Suprapubic skin (tissue), 4 donors: Measurements from ENCODE around the gene SYCE3. TPM values are rescaled to one million over a fixed set of nuclear protein-coding genes. Genes with fewer than 3 reads are reported as not detected.

Source experiments
- DNase-seq, 2 donors: peaks; one replicate each; pipeline ENCODE4 v3.0.0-alpha.2; 2019; ENCODE audit warnings: low spot score in 2 of 2
- H3K27ac ChIP-seq: fragments of 200-600 bp; sonication (generic); one replicate; pipeline ENCODE4 v1.5.1; 2019
- H3K27me3 ChIP-seq: fragments of 200-600 bp; sonication (generic); one replicate; pipeline ENCODE4 v1.5.1; 2019
- H3K36me3 ChIP-seq: fragments of 200-600 bp; sonication (generic); one replicate; pipeline ENCODE4 v1.5.1; 2019
- H3K4me1 ChIP-seq: fragments of 200-600 bp; sonication (generic); one replicate; pipeline ENCODE4 v1.5.1; 2019
- H3K4me3 ChIP-seq: fragments of 200-600 bp; sonication (generic); one replicate; pipeline ENCODE4 v1.5.1; 2019; ENCODE audit warnings: mild to moderate bottlenecking
- H3K9me3 ChIP-seq: fragments of 200-600 bp; sonication (generic); one replicate; pipeline ENCODE4 v1.5.1; 2019
- CTCF ChIP-seq, 2 donors: fragments of 200-600 bp in 1 of 2; fragments of 450-650 bp in 1 of 2; sonication (generic) in 1 of 2; IDR thresholded peaks; one replicate each; pipeline ENCODE4 v1.5.1; 2016 to 2019; ENCODE audit warnings: antibody characterized with exemption in 2 of 2, mild to moderate bottlenecking in 1 of 2, moderate library complexity in 1 of 2
- EP300 ChIP-seq: sonication (generic); formaldehyde crosslinking; IDR thresholded peaks from one replicate; pipeline ENCODE4 v1.6.1; 2017; ENCODE audit warnings: antibody characterized with exemption
- POLR2A ChIP-seq, 2 donors: fragments of 450-650 bp; IDR thresholded peaks; one replicate each; pipeline ENCODE4 v1.6.1; 2017; ENCODE audit warnings: antibody characterized with exemption in 2 of 2, mild to moderate bottlenecking in 2 of 2, moderate library complexity in 2 of 2
- POLR2AphosphoS5 ChIP-seq, 3 donors: sonication (generic); formaldehyde crosslinking; IDR thresholded peaks; one replicate each; pipeline ENCODE4 v1.6.1; 2017; ENCODE audit warnings: antibody characterized with exemption in 3 of 3
- WGBS: methylation state at CpG from one replicate; pipeline ENCODE4 v1.1.5; 2018; 5-methylcytosine and 5-hydroxymethylcytosine counted together
- total RNA-seq, 4 donors: library from RNA; depleted of rRNA; stranded (reverse); fragments of >200 nt; gene quantifications; one replicate each; pipeline ENCODE4 v1.1.0, GENCODE V29; 2016

SYCE3 gene
- total RNA-seq, 4 donors from 2014 or later, result not detected

DNA sequence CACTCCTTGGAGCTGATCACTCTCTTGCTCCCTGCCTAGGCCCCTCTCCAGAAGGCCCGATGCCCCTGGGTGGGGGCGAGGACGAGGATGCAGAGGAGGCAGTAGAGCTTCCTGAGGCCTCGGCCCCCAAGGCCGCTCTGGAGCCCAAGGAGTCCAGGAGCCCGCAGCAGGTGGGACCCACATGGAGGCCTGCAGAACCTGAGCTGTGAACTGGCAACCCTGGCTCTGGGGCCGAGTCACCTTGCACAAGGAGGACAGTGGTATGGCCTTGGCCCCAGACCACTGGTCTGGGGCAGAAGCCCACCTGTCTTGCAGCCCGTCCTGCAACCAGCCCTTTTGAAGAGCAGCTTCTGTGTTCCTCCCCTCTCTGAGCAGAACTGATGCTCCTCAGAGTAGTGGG is 43.6 kb downstream of the SYCE3 start:
- Histone ChIP-seq H3K27ac (no peak overlapping the region), H3K4me1 (peaks cover 18% of the 10 kb centered on the region), H3K9me3 (no peaks in the 10 kb centered on the region), H3K4me3 (no peak overlapping the region), H3K36me3 (peaks cover 83% of the 10 kb centered on the region), H3K27me3 (no peaks in the 10 kb centered on the region)
- no peak for DNase-seq
- no peak for TF ChIP-seq POLR2AphosphoS5 (IDR thresholded peaks at IDR 0.05)
- 100% methylated on average over 4 of the region's 8 CpGs for WGBS

DNA sequence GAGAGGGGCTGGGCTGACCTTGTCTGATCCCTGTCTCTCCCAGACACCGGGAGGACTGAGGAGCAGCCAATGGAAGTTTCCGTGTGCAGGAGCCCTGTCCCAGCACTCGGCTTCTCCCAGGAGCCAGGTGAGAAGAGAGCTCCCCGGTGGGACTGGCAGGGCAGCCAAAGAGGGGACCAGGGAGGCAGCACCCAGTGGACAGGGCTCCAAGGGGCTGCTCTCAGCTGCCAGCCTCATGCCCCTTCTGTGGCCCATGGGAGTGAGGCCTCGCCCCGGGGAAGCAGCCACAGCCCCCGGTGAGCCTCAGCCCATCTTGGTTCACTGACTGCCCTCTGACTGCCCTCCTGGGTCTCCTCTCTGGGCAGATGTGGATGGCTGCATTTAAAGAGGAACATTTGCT is 44.1 kb downstream of the SYCE3 start:
- Histone ChIP-seq H3K9me3 (no peaks in the 10 kb centered on the region), H3K4me3 (no peak overlapping the region), H3K36me3 (peaks cover 78% of the 10 kb centered on the region), H3K4me1 (peaks cover 12% of the 10 kb centered on the region), H3K27me3 (no peaks in the 10 kb centered on the region), H3K27ac (no peak overlapping the region)
- DNase-seq, result no peak
- 92% methylated on average over 5 of the region's 7 CpGs for WGBS
- TF ChIP-seq CTCF (IDR thresholded peaks at IDR 0.05) (no peak), EP300 (no peak), POLR2A (IDR thresholded peaks at IDR 0.05) (no peak), POLR2AphosphoS5 (IDR thresholded peaks at IDR 0.05) (no peak)

DNA sequence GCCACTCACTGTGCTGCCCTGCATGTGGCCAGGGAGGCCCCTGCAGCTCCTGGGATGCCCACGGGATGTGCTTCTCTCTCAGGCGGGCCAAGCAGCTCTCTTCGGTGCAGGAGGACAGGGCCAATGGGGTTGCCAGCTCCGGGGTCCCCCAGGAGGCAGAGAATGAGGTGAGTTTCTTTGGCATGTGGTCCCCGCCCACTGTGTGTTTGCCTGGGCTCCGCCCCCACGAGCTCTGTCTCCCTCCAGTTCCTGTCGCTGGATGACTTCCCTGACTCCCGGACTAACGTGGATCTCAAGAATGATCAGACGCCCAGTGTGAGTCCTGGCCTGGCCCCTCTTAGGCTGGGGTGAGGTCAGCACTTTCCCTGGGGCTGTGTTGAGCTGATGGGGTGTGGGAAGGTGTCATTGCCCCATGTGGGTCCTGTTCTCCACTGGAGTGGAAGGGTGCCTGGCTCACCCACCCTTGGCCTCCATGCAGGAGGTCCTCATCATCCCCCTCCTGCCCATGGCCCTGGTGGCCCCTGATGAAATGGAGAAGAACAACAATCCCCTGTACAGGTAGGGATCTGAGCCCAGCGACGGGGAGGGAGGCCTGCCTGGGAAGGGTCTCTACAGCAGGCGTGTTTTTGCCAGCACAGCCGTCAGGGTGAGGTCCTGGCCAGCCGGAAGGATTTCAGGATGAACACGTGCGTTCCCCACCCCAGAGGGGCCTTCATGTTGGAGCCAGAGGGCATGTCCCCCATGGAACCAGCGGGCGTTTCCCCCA is 45.0 kb downstream of the SYCE3 start:
- Histone ChIP-seq H3K27ac (no peak overlapping the region), H3K9me3 (no peaks in the 10 kb centered on the region), H3K27me3 (no peaks in the 10 kb centered on the region), H3K4me3 (no peak overlapping the region), H3K36me3 (peaks cover 68% of the 10 kb centered on the region), H3K4me1 (peaks cover 9% of the 10 kb centered on the region)
- WGBS, result 87% methylated on average over 13 of the region's 20 CpGs
- DNase-seq, result no peak
- TF ChIP-seq EP300 (no peak), POLR2A (IDR thresholded peaks at IDR 0.05) (no peak), CTCF (IDR thresholded peaks at IDR 0.05) (no peak), POLR2AphosphoS5 (IDR thresholded peaks at IDR 0.05) (no peak)

GRCh38 chr22:50516891-50517290 is 45.8 kb downstream of the SYCE3 start:
- Histone ChIP-seq H3K9me3 (no peaks in the 10 kb centered on the region), H3K4me1 (peaks cover 11% of the 10 kb centered on the region), H3K4me3 (no peak overlapping the region), H3K27ac (no peak overlapping the region), H3K36me3 (peaks cover 61% of the 10 kb centered on the region), H3K27me3 (no peaks in the 10 kb centered on the region)
- no peak for TF ChIP-seq POLR2AphosphoS5 (IDR thresholded peaks at IDR 0.05)
- no peak for TF ChIP-seq POLR2A (IDR thresholded peaks at IDR 0.05)
- TF ChIP-seq EP300, result no peak
- no peak for TF ChIP-seq CTCF (IDR thresholded peaks at IDR 0.05)
- WGBS, result 90% methylated on average over 16 of the region's 16 CpGs
- DNase-seq, result no peak

DNA sequence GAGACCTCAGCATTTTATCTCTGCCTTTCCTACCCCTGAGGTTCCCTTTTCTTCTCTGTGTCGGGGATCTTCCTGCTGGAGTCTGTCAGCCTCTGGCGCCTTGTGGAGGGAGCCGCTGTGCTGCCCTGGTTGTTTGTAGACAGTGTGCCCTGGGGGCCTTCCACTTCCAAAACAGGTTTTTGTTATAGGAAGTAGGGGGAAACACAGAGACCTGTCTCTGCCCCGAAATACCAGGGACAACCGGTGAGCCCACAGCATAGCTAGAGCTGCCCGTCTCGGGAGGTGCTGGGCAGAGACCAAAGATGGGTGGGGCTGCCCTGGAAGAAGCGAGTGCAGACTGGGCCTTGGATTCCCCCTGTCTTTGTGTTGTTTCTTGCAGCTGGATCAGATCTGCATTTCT is 46.7 kb downstream of the SYCE3 start:
- no peak overlapping the region for H3K4me3 ChIP-seq
- no peaks in the 10 kb centered on the region for H3K9me3 ChIP-seq
- TF ChIP-seq POLR2AphosphoS5 (IDR thresholded peaks at IDR 0.05) (no peak), CTCF (IDR thresholded peaks at IDR 0.05) (no peak), POLR2A (IDR thresholded peaks at IDR 0.05) (no peak), EP300 (no peak)
- no peaks in the 10 kb centered on the region for H3K27me3 ChIP-seq
- H3K27ac ChIP-seq, result no peak overlapping the region
- peaks cover 58% of the 10 kb centered on the region for H3K36me3 ChIP-seq
- 66% methylated on average over 7 of the region's 8 CpGs for WGBS
- peaks cover 14% of the 10 kb centered on the region for H3K4me1 ChIP-seq
- no peak for DNase-seq
